GM21717 (cell line): ENCODE results near the gene SLC45A1.
"Not testable (repeated sequence)": the region's sequence is repeated elsewhere in the genome, so short reads cannot be mapped to it uniquely, and the experiment has no call there.

Source experiments
- ATAC-seq: cut with Tn5 transposase; IDR thresholded peaks from one replicate; pipeline ENCODE4 v1.9.1; 2021; ENCODE audit warnings: mild to moderate bottlenecking, moderate library complexity; ENCODE audit not compliant: unreplicated experiment

Gene SLC45A1

GRCh38 chr1:8365661-8366362 is 47.9 kb downstream of the SLC45A1 start:
- ATAC-seq: no peak

GRCh38 chr1:8367571-8368194 is 49.8 kb downstream of the SLC45A1 start:
- ATAC-seq: no peak

- no peak for ATAC-seq
These were observed 51.2 kb downstream of the SLC45A1 start for GRCh38 chr1:8368956-8369639.

GRCh38 chr1:8370046-8370881 is 52.4 kb downstream of the SLC45A1 start:
- no peak for ATAC-seq

GRCh38 chr1:8370905-8371315 is 53.0 kb downstream of the SLC45A1 start:
- no peak for ATAC-seq

GRCh38 chr1:8371372-8371991 is 53.6 kb downstream of the SLC45A1 start:
- no peak for ATAC-seq

- ATAC-seq: no peak
These were observed 55.2 kb downstream of the SLC45A1 start for GRCh38 chr1:8373125-8373524.

- ATAC-seq: no peak
These were observed 55.8 kb downstream of the SLC45A1 start for GRCh38 chr1:8373581-8374241.

GRCh38 chr1:8374356-8374755 is 56.4 kb downstream of the SLC45A1 start:
- ATAC-seq: no peak

- ATAC-seq: no peak
These were observed 56.9 kb downstream of the SLC45A1 start for GRCh38 chr1:8374812-8375211.

GRCh38 chr1:8376358-8376840 is 58.5 kb downstream of the SLC45A1 start:
- no peak for ATAC-seq

GRCh38 chr1:8377271-8377981 is 59.5 kb downstream of the SLC45A1 start:
- no peak for ATAC-seq

GRCh38 chr1:8378178-8378577 is 60.3 kb downstream of the SLC45A1 start:
- ATAC-seq: no peak

- ATAC-seq: no peak
These were observed 61.1 kb downstream of the SLC45A1 start for GRCh38 chr1:8378981-8379470.

- ATAC-seq: no peak
These were observed 61.7 kb downstream of the SLC45A1 start for GRCh38 chr1:8379513-8380186.

- not testable (repeated sequence) for ATAC-seq
These were observed 62.4 kb downstream of the SLC45A1 start for GRCh38 chr1:8380310-8380709.

- no peak for ATAC-seq
These were observed 63.7 kb downstream of the SLC45A1 start for GRCh38 chr1:8381618-8382017.

- ATAC-seq: no peak
These were observed 64.2 kb downstream of the SLC45A1 start for GRCh38 chr1:8382051-8382505.
